ENCODE data around the gene FOXD2. TPM values are rescaled to one million over a fixed set of nuclear protein-coding genes. Genes with fewer than 3 reads are reported as not detected.

The FOXD2 gene
- 0.11 and 0.18 TPM in 2 replicates for total RNA-seq

DNA sequence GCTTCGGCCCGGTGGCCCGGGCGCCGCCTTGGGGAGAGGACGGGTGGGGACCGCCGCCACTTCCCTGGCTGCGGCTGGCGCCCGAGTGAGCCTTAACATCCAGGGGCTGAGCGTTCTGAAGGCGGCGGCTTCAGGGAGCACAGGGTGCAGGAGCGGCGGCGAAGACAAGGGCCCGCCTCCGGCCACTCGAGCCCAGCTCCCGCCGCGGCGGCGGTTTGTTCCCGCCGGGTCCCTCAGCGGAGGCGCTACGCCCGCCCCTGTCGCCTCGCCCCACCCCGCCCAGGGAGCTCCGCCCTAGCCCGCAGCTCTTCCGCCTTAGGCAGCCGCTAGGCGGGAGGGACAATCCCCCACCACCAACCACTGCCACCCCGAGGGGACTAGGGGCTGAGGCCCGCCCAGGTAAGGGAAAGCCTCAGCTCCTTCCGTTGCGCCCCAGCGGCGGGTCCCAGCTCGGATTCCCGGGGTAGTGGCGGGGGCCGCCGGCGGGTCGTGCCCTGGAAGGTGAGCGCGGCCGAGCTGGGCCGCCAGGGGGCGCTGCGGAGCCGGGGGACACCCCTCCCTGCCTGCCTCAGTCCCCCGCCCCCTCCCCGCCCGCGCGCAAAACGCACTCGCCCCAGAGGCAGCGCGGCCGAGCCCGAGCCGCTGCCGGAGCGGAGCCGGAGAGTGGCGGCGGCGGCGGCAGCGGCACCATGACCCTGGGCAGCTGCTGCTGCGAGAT, at the start of gene FOXD2:
TSS of gene FOXD2 (plus strand) at position 598 of the 718 bp plus-strand sequence. CDS start at position 690, 92 bp downstream.
- intact Hi-C loops (cut with micrococcal nuclease) = loop anchor here (1.0 to 10.0 kb wide), 8 partner anchors 21 to 950 kb away; partner anchors contain the start of genes DMBX1, FOXE3 and STIL

DNA sequence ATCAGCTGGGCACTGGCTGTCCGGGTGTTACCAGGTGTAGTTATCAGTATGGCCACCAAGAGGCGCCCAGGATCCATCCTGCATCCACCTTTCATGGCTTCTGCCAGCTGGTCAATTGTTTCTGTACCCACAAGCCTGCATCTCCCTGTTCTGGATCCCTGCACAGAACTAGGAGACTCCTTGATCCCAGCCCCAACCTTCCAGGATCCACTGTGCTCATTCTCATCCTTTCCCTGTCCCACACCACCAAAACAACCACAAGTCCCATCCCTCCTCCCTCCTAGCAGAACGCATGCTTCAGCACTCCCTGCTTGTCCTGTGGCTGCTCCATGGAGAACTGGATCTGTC, 49.0 kb upstream of the FOXD2 start:
- intact Hi-C loops (cut with micrococcal nuclease) = loop anchor here (2.0 to 5.0 kb wide), 2 partner anchors 43 to 322 kb away; no protein-coding TSS in a partner anchor
- DNase-seq (ENCODE audit: low spot score) = peak; percentile 19
- no peaks in the 10 kb centered on the region for H3K36me3 Mint-ChIP-seq (ENCODE audit: low read depth)
- no peak overlapping the region for H3K4me3 Mint-ChIP-seq (ENCODE audit: low read depth)
- peaks cover 10% of the 10 kb centered on the region for H3K27me3 Mint-ChIP-seq (ENCODE audit: low read depth)
- H3K9me3 Mint-ChIP-seq = no peaks in the 10 kb centered on the region
- no peak overlapping the region for H3K27ac Mint-ChIP-seq
- H3K4me1 Mint-ChIP-seq (ENCODE audit: low read depth) = no peaks in the 10 kb centered on the region

More for the DNA sequence above, at the start of gene FOXD2:
- Mint-ChIP-seq H3K9me3 (no peaks in the 10 kb centered on the region), H3K27me3 (ENCODE audit: low read depth) (peaks cover 28% of the 10 kb centered on the region), H3K4me3 (ENCODE audit: low read depth) (peak within 1 kb of the TSS; percentile 90), H3K27ac (peak within 1 kb of the TSS; percentile 84), H3K4me1 (ENCODE audit: low read depth) (peaks cover 25% of the 10 kb centered on the region), H3K36me3 (ENCODE audit: low read depth) (peaks cover 35% of the 10 kb centered on the region)
- DNase-seq (ENCODE audit: low spot score) = peak; percentile 85

DNA sequence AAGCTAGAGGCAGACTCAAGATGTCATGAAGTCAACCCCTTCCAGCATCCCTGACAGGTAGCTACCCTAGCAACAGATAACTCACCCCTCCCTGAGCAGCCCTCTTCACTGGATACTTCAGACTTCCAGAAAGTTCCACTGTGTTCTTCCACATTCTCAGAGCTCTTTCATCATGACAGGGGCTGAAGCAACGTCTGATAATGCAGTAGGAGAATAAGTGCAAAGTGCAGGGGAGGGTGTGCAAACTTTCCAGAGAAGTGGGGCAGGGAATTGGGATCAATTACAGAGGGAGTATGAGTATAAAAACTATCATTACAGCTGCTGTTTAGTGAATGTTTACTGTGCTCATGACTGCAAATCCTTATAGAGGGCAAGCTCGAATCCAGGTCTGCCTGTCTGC, 48.1 kb upstream of the FOXD2 start:
- intact Hi-C loops (cut with micrococcal nuclease) = loop anchor here (2.0 to 5.0 kb wide), 2 partner anchors 43 to 321 kb away; no protein-coding TSS in a partner anchor
- no peaks in the 10 kb centered on the region for H3K9me3 Mint-ChIP-seq

DNA sequence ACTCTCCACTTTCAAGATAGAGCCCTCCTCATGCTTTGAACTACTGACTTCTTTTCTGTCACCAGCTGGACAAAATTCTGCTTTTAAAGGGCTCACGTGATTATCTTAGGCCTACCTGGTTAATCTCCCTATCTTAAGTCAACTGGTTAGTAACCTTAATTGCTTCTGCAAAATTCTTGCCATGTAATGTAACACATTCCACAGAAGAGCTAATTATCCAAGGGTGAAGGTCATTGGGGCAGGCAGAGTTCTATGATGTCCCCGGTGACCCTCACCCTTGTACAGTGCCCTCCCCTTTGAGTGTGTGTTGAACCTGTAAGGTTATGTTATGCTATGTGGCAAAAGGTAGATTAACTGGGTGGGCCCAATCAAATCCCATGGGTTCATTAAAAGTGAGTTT, 47.0 kb upstream of the FOXD2 start:
- H3K4me1 Mint-ChIP-seq (ENCODE audit: low read depth) = no peaks in the 10 kb centered on the region
- no peak overlapping the region for H3K27ac Mint-ChIP-seq
- no peaks in the 10 kb centered on the region for H3K36me3 Mint-ChIP-seq (ENCODE audit: low read depth)
- no peak for DNase-seq (ENCODE audit: low spot score)
- H3K4me3 Mint-ChIP-seq (ENCODE audit: low read depth) = no peak overlapping the region
- H3K9me3 Mint-ChIP-seq = no peaks in the 10 kb centered on the region
- intact Hi-C loops (cut with micrococcal nuclease) = no loop called here
- H3K27me3 Mint-ChIP-seq (ENCODE audit: low read depth) = peaks cover 21% of the 10 kb centered on the region

More for the DNA sequence above, 48.1 kb upstream of the FOXD2 start:
- H3K36me3 Mint-ChIP-seq (ENCODE audit: low read depth) = no peaks in the 10 kb centered on the region
- no peaks in the 10 kb centered on the region for H3K4me1 Mint-ChIP-seq (ENCODE audit: low read depth)
- no peak for DNase-seq (ENCODE audit: low spot score)
- no peak overlapping the region for H3K4me3 Mint-ChIP-seq (ENCODE audit: low read depth)
- H3K27me3 Mint-ChIP-seq (ENCODE audit: low read depth) = peaks cover 16% of the 10 kb centered on the region
- H3K27ac Mint-ChIP-seq = no peak overlapping the region

DNA sequence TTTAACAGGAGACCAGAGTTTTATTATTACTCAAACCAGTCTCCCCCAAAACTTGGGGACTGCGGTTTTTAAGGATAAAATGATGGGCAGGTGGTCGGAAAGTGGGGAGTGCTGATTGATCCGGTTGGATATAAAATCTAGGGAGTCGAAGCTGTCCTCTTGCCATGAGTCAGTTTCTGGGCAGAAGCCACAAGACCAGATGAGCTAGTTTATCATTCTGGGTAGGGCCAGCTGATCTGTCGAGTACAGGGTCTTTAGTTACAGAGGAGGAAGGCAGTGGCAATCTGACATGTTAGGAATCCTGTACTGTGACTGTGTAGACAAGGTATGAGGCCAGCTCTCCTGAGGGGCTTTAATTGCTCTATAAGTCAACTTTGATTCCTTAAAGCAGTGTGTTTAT, 44.7 kb upstream of the FOXD2 start:
- Mint-ChIP-seq H3K27me3 (ENCODE audit: low read depth) (peaks cover 22% of the 10 kb centered on the region), H3K9me3 (no peaks in the 10 kb centered on the region), H3K4me3 (ENCODE audit: low read depth) (no peak overlapping the region), H3K27ac (no peak overlapping the region), H3K4me1 (ENCODE audit: low read depth) (no peaks in the 10 kb centered on the region), H3K36me3 (ENCODE audit: low read depth) (no peaks in the 10 kb centered on the region)
- no peak for DNase-seq (ENCODE audit: low spot score)
- intact Hi-C loops (cut with micrococcal nuclease) = no loop called here

DNA sequence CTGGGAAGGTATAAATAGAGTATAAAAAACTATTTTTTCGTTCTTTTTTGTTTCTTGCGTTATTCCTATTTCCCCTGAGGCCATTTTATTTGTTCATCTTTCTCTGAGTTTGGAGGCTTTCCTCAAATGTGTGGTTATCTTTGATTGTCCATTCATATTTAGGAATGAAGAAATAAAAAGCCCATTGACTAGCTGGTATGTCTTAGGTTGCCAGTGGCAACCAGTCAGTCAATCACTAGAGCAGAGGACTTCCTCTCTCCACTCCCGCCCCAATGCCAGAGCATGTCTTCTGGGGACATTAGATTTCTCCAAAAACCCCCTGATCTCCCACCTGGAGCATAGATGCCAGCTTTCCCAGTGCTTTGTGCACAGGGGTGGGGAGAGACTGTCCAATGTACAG, 42.4 kb upstream of the FOXD2 start:
- H3K9me3 Mint-ChIP-seq = no peaks in the 10 kb centered on the region
- DNase-seq (ENCODE audit: low spot score) = no peak
- H3K27ac Mint-ChIP-seq = no peak overlapping the region
- H3K4me3 Mint-ChIP-seq (ENCODE audit: low read depth) = no peak overlapping the region
- H3K27me3 Mint-ChIP-seq (ENCODE audit: low read depth) = peaks cover 18% of the 10 kb centered on the region
- intact Hi-C loops (cut with micrococcal nuclease) = no loop called here
- H3K4me1 Mint-ChIP-seq (ENCODE audit: low read depth) = no peaks in the 10 kb centered on the region
- no peaks in the 10 kb centered on the region for H3K36me3 Mint-ChIP-seq (ENCODE audit: low read depth)

DNA sequence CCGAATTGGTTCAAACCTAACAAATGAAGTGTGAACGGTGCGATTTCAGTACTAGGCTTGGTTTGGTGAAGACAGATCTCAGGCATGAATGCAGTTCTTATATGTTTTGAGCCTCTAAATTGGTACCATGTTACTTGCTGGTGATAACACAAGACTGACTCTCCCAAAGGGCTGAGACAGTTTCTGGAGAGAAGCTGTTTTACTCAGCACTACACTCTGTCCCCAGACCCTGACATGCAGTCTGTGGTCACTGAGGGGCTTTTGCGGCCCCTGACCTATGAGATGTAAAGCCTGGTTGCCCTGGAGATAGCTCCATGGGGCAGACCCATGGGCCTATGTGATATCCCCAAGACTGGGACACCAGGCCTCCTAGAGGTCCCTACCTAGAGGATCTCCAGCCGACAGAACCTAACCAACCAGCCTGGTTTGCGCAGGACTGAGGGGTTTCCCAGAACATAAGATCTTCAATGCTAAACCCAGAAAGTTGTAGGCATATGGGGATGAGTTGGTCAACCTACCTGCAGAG, 41.1 kb upstream of the FOXD2 start:
- Mint-ChIP-seq H3K27ac (no peak overlapping the region), H3K4me3 (ENCODE audit: low read depth) (no peak overlapping the region), H3K4me1 (ENCODE audit: low read depth) (no peaks in the 10 kb centered on the region), H3K9me3 (no peaks in the 10 kb centered on the region), H3K36me3 (ENCODE audit: low read depth) (no peaks in the 10 kb centered on the region), H3K27me3 (ENCODE audit: low read depth) (peaks cover 22% of the 10 kb centered on the region)
- no peak for DNase-seq (ENCODE audit: low spot score)
- intact Hi-C loops (cut with micrococcal nuclease) = no loop called here

DNA sequence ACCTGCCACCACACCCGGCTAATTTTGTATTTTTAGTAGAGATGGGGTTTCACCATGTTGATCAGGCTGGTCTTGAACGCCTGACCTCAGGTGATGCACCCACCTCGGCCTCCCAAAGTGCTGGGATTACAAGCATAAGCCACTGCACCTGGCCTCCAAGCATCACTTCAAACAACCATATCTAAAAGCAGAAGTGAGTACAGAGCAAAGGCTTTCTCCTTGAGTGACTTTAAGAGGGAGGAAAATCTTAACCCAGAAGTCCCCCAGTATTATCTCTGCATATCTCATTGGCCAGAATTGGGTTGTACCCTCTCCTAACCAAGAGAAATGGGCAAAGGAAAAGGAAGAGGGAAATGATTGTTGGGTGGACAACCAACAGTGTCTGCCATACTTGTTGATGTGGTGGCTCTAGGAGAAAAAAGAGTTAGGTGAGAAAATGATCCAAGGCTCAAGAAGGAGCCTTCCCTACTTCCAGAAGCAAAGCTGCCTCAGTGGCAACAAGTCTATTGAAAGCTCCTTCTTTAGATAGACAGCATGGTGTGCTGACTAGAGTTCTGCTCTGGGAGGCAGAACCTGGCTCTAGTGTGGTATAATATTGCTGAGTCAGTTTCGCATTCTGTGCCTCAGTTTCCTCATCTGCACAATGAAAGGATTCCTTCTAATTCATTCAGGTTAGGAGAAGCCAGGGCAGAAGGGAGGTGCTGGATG, 38.6 kb upstream of the FOXD2 start:
- Mint-ChIP-seq H3K27me3 (ENCODE audit: low read depth) (peaks cover 25% of the 10 kb centered on the region), H3K4me3 (ENCODE audit: low read depth) (no peak overlapping the region), H3K27ac (no peak overlapping the region), H3K4me1 (ENCODE audit: low read depth) (no peaks in the 10 kb centered on the region), H3K36me3 (ENCODE audit: low read depth) (no peaks in the 10 kb centered on the region), H3K9me3 (no peaks in the 10 kb centered on the region)
- intact Hi-C loops (cut with micrococcal nuclease) = no loop called here
- no peak for DNase-seq (ENCODE audit: low spot score)

DNA sequence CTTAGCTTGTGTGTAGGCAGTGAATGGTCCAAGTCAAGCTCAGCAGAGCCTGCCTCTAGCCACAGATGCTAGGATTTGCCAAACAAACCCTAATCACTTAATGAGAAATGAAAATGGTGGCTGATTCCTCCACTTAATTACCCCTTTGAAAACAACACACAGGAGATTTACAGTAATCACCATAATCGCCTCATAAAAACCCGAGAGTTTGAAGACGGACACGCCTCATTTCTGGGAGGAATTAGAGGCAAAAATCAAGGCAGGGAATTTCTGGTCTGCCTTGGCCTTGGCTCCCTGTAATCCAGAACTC, 38.0 kb upstream of the FOXD2 start:
- Mint-ChIP-seq H3K27ac (no peak overlapping the region), H3K36me3 (ENCODE audit: low read depth) (no peaks in the 10 kb centered on the region), H3K27me3 (ENCODE audit: low read depth) (peaks cover 22% of the 10 kb centered on the region), H3K9me3 (no peaks in the 10 kb centered on the region), H3K4me3 (ENCODE audit: low read depth) (no peak overlapping the region), H3K4me1 (ENCODE audit: low read depth) (no peaks in the 10 kb centered on the region)
- intact Hi-C loops (cut with micrococcal nuclease) = no loop called here
- DNase-seq (ENCODE audit: low spot score) = no peak

DNA sequence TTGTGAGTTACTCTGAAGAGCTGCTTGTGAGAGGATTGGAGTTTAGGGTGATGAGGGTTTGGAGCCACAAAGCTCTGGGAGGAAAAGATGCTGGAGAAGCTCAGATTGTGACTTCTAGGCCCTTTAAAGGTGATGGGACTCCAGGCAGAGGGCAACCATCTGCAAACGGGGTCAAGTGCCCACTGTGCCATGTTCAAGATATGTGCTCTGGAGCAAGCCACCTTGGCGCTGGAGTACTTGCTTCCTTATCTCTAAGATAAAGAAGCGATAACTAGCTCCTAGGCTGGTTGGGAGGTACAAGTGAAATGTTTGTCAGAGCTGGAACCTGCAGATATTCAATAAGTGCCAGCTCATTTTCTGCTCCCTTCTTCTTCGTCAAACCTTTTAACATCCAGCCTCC, 36.1 kb upstream of the FOXD2 start:
- intact Hi-C loops (cut with micrococcal nuclease) = no loop called here

DNA sequence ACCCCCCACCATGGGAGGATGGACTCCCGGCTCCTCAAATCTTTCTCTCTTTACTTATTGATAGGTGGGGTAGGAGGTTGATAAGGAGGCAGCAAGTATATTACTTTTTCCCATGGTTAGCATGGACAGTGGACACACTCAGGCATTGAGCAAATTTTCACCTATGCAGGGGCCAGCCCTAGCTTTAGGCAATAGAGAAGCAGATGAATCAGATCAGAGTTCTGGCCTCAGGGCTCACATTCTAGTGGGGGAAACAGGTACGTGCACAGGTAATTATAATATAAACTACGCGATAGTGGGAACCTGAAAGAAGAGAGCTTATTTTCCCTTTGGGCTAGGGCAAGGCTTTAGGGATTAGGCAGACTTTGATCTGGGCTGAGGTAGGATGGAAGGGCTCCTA, 35.3 kb upstream of the FOXD2 start:
- no peak overlapping the region for H3K27ac Mint-ChIP-seq
- no peak for DNase-seq (ENCODE audit: low spot score)
- H3K4me1 Mint-ChIP-seq (ENCODE audit: low read depth) = no peaks in the 10 kb centered on the region
- H3K36me3 Mint-ChIP-seq (ENCODE audit: low read depth) = no peaks in the 10 kb centered on the region
- H3K4me3 Mint-ChIP-seq (ENCODE audit: low read depth) = no peak overlapping the region
- intact Hi-C loops (cut with micrococcal nuclease) = no loop called here
- no peaks in the 10 kb centered on the region for H3K9me3 Mint-ChIP-seq
- H3K27me3 Mint-ChIP-seq (ENCODE audit: low read depth) = peaks cover 23% of the 10 kb centered on the region

More for the DNA sequence above, 36.1 kb upstream of the FOXD2 start:
- Mint-ChIP-seq H3K27me3 (ENCODE audit: low read depth) (peaks cover 23% of the 10 kb centered on the region), H3K27ac (no peak overlapping the region), H3K9me3 (no peaks in the 10 kb centered on the region), H3K36me3 (ENCODE audit: low read depth) (no peaks in the 10 kb centered on the region), H3K4me3 (ENCODE audit: low read depth) (no peak overlapping the region), H3K4me1 (ENCODE audit: low read depth) (no peaks in the 10 kb centered on the region)
- DNase-seq (ENCODE audit: low spot score) = no peak

DNA sequence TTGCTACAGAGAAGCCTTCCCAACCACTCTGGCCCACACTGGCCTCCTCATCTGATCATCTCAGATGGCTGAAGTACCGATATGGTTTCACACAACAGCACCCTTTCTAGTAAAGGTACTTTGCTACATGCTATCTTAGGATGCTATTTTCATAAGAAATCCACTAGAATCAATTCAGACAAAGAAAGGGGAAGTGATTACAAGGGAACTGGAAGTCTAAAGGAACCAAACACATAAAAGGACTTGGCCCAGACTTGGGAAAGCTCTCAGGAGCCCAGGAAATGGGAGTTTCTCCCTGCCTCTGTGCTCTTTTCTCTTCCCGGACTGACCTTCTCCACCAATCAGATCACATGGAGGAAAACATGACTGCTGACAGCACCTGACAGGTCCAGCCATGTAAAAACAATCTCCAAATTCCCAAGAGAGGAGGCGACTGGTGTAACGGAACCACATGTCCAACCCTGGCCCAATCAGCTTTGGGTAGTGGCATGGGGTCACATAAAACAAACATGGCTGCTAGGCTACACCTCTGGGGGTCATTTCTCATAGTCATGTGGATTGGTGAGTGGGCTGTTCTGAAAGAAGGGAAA, 34.4 kb upstream of the FOXD2 start:
- peaks cover 23% of the 10 kb centered on the region for H3K27me3 Mint-ChIP-seq (ENCODE audit: low read depth)
- no peaks in the 10 kb centered on the region for H3K9me3 Mint-ChIP-seq
- H3K4me1 Mint-ChIP-seq (ENCODE audit: low read depth) = no peaks in the 10 kb centered on the region
- no peak for DNase-seq (ENCODE audit: low spot score)
- H3K36me3 Mint-ChIP-seq (ENCODE audit: low read depth) = no peaks in the 10 kb centered on the region
- intact Hi-C loops (cut with micrococcal nuclease) = no loop called here
- no peak overlapping the region for H3K27ac Mint-ChIP-seq
- H3K4me3 Mint-ChIP-seq (ENCODE audit: low read depth) = no peak overlapping the region

DNA sequence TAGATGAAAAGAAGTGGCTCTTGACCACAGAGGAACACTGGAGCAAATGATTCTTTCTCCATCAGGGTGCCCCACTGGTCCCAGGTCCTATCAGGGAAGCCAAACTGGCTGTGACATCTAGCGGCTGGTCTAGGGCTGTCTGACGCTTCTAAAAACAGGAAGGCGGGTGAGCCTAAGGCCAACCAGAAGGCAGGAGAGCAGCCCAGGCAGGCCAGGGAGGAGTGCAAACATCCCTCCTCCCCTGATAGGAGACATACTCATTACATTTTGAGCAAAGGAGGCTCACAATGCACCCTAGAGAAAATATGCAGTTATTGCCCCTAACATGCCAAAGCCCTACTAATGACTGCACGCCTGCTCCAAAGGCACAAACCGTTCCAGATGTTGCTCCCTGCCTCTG, 32.1 kb upstream of the FOXD2 start:
- peaks cover 31% of the 10 kb centered on the region for H3K27me3 Mint-ChIP-seq (ENCODE audit: low read depth)
- H3K9me3 Mint-ChIP-seq = no peaks in the 10 kb centered on the region
- H3K27ac Mint-ChIP-seq = no peak overlapping the region
- no peak for DNase-seq (ENCODE audit: low spot score)
- H3K4me3 Mint-ChIP-seq (ENCODE audit: low read depth) = no peak overlapping the region
- no peaks in the 10 kb centered on the region for H3K36me3 Mint-ChIP-seq (ENCODE audit: low read depth)
- no peaks in the 10 kb centered on the region for H3K4me1 Mint-ChIP-seq (ENCODE audit: low read depth)
- intact Hi-C loops (cut with micrococcal nuclease) = no loop called here

Data from activated T-helper 2 cell treated with anti-CD3 and anti-CD28 coated beads, Interferon-gamma antibody, Interleukin-2, Interleukin-4, amounts not matched to agents 10 μg/mL and 5 μg/mL and 100 μg/mL, durations not matched to agents 14 hours and 24 hours and 36 hours (primary cell).